Measurements from ENCODE around the gene CD300C. TPM values are rescaled to one million over a fixed set of nuclear protein-coding genes. Genes with fewer than 3 reads are reported as not detected.
"Not testable (repeated sequence)": the region's sequence is repeated elsewhere in the genome, so short reads cannot be mapped to it uniquely, and the experiment has no call there.

CD300C gene
- total and polyA plus RNA-seq, 4 donors: 1.2 to 24.0 (median 10.2) TPM

- Histone ChIP-seq H3K36me3 (ENCODE audit: control insufficient read depth in 4 of 4, insufficient read depth in 4 of 4, low read length in 4 of 4) (no peaks in the 10 kb centered on the region), H3K4me3 (no peak overlapping the region), H3K27me3 (ENCODE audit: control insufficient read depth in 3 of 3, insufficient read depth in 3 of 3, low read length in 2 of 3) (peaks cover 0 to 2% (median 0%) of the 10 kb centered on the region in 3 donors), H3K4me1 (ENCODE audit: control insufficient read depth in 5 of 5, insufficient read depth in 5 of 5, low read length in 5 of 5) (no peaks in the 10 kb centered on the region), H3K9ac (ENCODE audit: insufficient read depth in 1 of 2, low read length in 2 of 2) (no peak overlapping the region), H3K9me3 (ENCODE audit: control insufficient read depth in 4 of 4, insufficient read depth in 3 of 4, low read length in 3 of 4) (peaks cover 0 to 4% (median 0%) of the 10 kb centered on the region in 4 donors), H3K27ac (ENCODE audit: low read depth in 1 of 2, low read length in 1 of 2) (no peak overlapping the region)
- ATAC-seq (ENCODE audit: insufficient read depth, low FRiP score) (no peak), DNase-seq (no peak)
- 52 to 53% methylated on average over 6 of the region's 6 CpGs for WGBS, 2 donors
- no peak for TF ChIP-seq CTCF (IDR thresholded peaks at IDR 0.05; ENCODE audit: control extremely low read depth, extremely low read depth)
Measured at GRCh38 chr17:74558882-74559519, 13.1 kb upstream of the CD300C start.

GRCh38 chr17:74558402-74558801 lies 12.5 kb upstream of the CD300C start:
- not testable (repeated sequence) for H3K4me1 ChIP-seq (ENCODE audit: control insufficient read depth in 5 of 5, insufficient read depth in 5 of 5, low read length in 5 of 5); H3K27ac ChIP-seq (ENCODE audit: low read depth in 1 of 2, low read length in 1 of 2); DNase-seq; H3K9me3 ChIP-seq (ENCODE audit: control insufficient read depth in 4 of 4, insufficient read depth in 3 of 4, low read length in 3 of 4); H3K27me3 ChIP-seq (ENCODE audit: control insufficient read depth in 3 of 3, insufficient read depth in 3 of 3, low read length in 2 of 3); H3K36me3 ChIP-seq (ENCODE audit: control insufficient read depth in 4 of 4, insufficient read depth in 4 of 4, low read length in 4 of 4); H3K4me3 ChIP-seq; H3K9ac ChIP-seq (ENCODE audit: insufficient read depth in 1 of 2, low read length in 2 of 2); ATAC-seq (ENCODE audit: insufficient read depth, low FRiP score)
- 70 to 84% methylated on average over 4 of the region's 4 CpGs for WGBS, 2 donors

- H3K9me3 ChIP-seq (ENCODE audit: control insufficient read depth in 4 of 4, insufficient read depth in 3 of 4, low read length in 3 of 4): peaks cover 0 to 2% (median 0%) of the 10 kb centered on the region in 4 donors
- H3K27ac ChIP-seq (ENCODE audit: low read depth in 1 of 2, low read length in 1 of 2): no peak overlapping the region
- no peak overlapping the region for H3K4me3 ChIP-seq
- ATAC-seq (ENCODE audit: insufficient read depth, low FRiP score) (no peak), DNase-seq (no peak)
- no peak for TF ChIP-seq CTCF (IDR thresholded peaks at IDR 0.05; ENCODE audit: control extremely low read depth, extremely low read depth)
- peaks cover 0 to 2% (median 0%) of the 10 kb centered on the region in 3 donors for H3K27me3 ChIP-seq (ENCODE audit: control insufficient read depth in 3 of 3, insufficient read depth in 3 of 3, low read length in 2 of 3)
- H3K9ac ChIP-seq (ENCODE audit: insufficient read depth in 1 of 2, low read length in 2 of 2): no peak overlapping the region
- H3K36me3 ChIP-seq (ENCODE audit: control insufficient read depth in 4 of 4, insufficient read depth in 4 of 4, low read length in 4 of 4): no peaks in the 10 kb centered on the region
- no peaks in the 10 kb centered on the region for H3K4me1 ChIP-seq (ENCODE audit: control insufficient read depth in 5 of 5, insufficient read depth in 5 of 5, low read length in 5 of 5)
- WGBS, 2 donors: 62 to 76% methylated on average over 7 of the region's 7 CpGs
Measured at GRCh38 chr17:74555427-74555940, 9.6 kb upstream of the CD300C start.

GRCh38 chr17:74554909-74555308 lies 9.0 kb upstream of the CD300C start:
- peaks cover 0 to 2% (median 0%) of the 10 kb centered on the region in 4 donors for H3K9me3 ChIP-seq (ENCODE audit: control insufficient read depth in 4 of 4, insufficient read depth in 3 of 4, low read length in 3 of 4)
- ATAC-seq (ENCODE audit: insufficient read depth, low FRiP score): no peak
- no peaks in the 10 kb centered on the region for H3K36me3 ChIP-seq (ENCODE audit: control insufficient read depth in 4 of 4, insufficient read depth in 4 of 4, low read length in 4 of 4)
- TF ChIP-seq CTCF (IDR thresholded peaks at IDR 0.05; ENCODE audit: control extremely low read depth, extremely low read depth): no peak
- H3K9ac ChIP-seq (ENCODE audit: insufficient read depth in 1 of 2, low read length in 2 of 2): no peak overlapping the region
- no peak overlapping the region for H3K27ac ChIP-seq (ENCODE audit: low read depth in 1 of 2, low read length in 1 of 2)
- no peak overlapping the region for H3K4me3 ChIP-seq
- 61 to 81% methylated on average over 6 of the region's 6 CpGs for WGBS, 2 donors
- DNase-seq: no peak
- no peaks in the 10 kb centered on the region for H3K4me1 ChIP-seq (ENCODE audit: control insufficient read depth in 5 of 5, insufficient read depth in 5 of 5, low read length in 5 of 5)
- H3K27me3 ChIP-seq (ENCODE audit: control insufficient read depth in 3 of 3, insufficient read depth in 3 of 3, low read length in 2 of 3): peaks cover 0 to 2% (median 0%) of the 10 kb centered on the region in 3 donors

Data from lung (tissue), 12 donors.